ENCODE data around the gene LRCOL1.

LRCOL1 gene

GRCh38 chr12:132635076-132635955 lies 24.9 kb upstream of the LRCOL1 start:
- DNase-seq (ENCODE audit: low read depth, low spot score): no peak

GRCh38 chr12:132634411-132634990 lies 24.1 kb upstream of the LRCOL1 start:
- DNase-seq (ENCODE audit: low read depth, low spot score): no peak

GRCh38 chr12:132633901-132634300 lies 23.5 kb upstream of the LRCOL1 start:
- no peak for DNase-seq (ENCODE audit: low read depth, low spot score)

- DNase-seq (ENCODE audit: low read depth, low spot score): no peak
Observed at GRCh38 chr12:132633398-132633797, 23.0 kb upstream of the LRCOL1 start.

- DNase-seq (ENCODE audit: low read depth, low spot score): no peak
Observed at GRCh38 chr12:132632521-132633228, 22.3 kb upstream of the LRCOL1 start.

GRCh38 chr12:132631666-132632065 lies 21.3 kb upstream of the LRCOL1 start:
- no peak for DNase-seq (ENCODE audit: low read depth, low spot score)

GRCh38 chr12:132630672-132631071 lies 20.3 kb upstream of the LRCOL1 start:
- DNase-seq (ENCODE audit: low read depth, low spot score): no peak

- no peak for DNase-seq (ENCODE audit: low read depth, low spot score)
Observed at GRCh38 chr12:132629330-132629729, 18.9 kb upstream of the LRCOL1 start.

- no peak for DNase-seq (ENCODE audit: low read depth, low spot score)
Observed at GRCh38 chr12:132625731-132626430, 15.5 kb upstream of the LRCOL1 start.

- no peak for DNase-seq (ENCODE audit: low read depth, low spot score)
Observed at GRCh38 chr12:132624910-132625630, 14.7 kb upstream of the LRCOL1 start.

- DNase-seq (ENCODE audit: low read depth, low spot score): no peak
Observed at GRCh38 chr12:132624186-132624855, 13.9 kb upstream of the LRCOL1 start.

- peak; percentile 68 for DNase-seq (ENCODE audit: low read depth, low spot score)
Observed at GRCh38 chr12:132623072-132623869, 12.9 kb upstream of the LRCOL1 start.

GRCh38 chr12:132622437-132623071 lies 12.2 kb upstream of the LRCOL1 start:
- peak; percentile 45 for DNase-seq (ENCODE audit: low read depth, low spot score)

- no peak for DNase-seq (ENCODE audit: low read depth, low spot score)
Observed at GRCh38 chr12:132621657-132622435, 11.5 kb upstream of the LRCOL1 start.

- no peak for DNase-seq (ENCODE audit: low read depth, low spot score)
Observed at GRCh38 chr12:132620899-132621656, 10.7 kb upstream of the LRCOL1 start.

GRCh38 chr12:132620113-132620898 lies 9.9 kb upstream of the LRCOL1 start:
- no peak for DNase-seq (ENCODE audit: low read depth, low spot score)

Measured in ELF-1 (cell line).